ENCODE data around the gene ARHGAP24. TPM values are rescaled to one million over a fixed set of nuclear protein-coding genes. Genes with fewer than 3 reads are reported as not detected.

ARHGAP24 gene
- total and polyA plus RNA-seq, 2 donors (not counting 3 experiments of a cell fraction or from before 2014, with no cell fraction given), result 52.1 to 79.4 TPM

DNA sequence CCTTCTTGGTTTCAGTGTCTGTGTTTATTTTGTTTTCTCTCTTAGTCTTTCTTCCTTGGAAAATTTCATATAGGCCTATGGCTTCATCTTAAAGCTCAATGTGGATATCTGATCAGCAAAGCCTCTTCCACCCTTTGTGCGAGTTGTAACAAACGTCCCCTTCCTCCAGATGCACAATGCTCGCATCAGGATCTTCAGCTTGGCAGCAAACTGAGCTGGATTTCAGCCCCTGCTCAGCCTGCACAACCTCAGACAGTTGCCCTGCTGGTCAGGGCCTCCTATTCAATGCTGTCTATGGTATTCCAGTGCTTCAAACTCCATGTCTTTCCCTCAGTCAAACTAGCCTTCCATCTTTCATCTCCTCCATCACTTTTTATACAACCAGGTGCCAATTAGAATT, 309.4 kb downstream of the ARHGAP24 start:
- Histone ChIP-seq H3K4me2 (ENCODE audit: insufficient read depth, low read length) (peak overlapping the region; percentile 100), H3K36me3 (ENCODE audit: control insufficient read depth in 2 of 2, extremely low read depth in 1 of 2, insufficient read depth in 2 of 2, low read length in 2 of 2) (no peaks in the 10 kb centered on the region), H4K20me1 (replicated peaks; ENCODE audit: control insufficient read depth, extremely low read depth, insufficient read depth, low read length) (no peaks in the 10 kb centered on the region), H3K4me1 (ENCODE audit: control insufficient read depth, extremely low read depth, insufficient read depth, low read length) (peaks cover 81% of the 10 kb centered on the region), H3K27ac (ENCODE audit: insufficient read depth, low read depth, low read length) (peak overlapping the region; percentile 100), H3K9me3 (replicated peaks; ENCODE audit: control insufficient read depth, insufficient read depth, low read length) (no peaks in the 10 kb centered on the region), H3K27me3 (ENCODE audit: control insufficient read depth in 2 of 2, insufficient read depth in 2 of 2, low read length in 2 of 2) (no peaks in the 10 kb centered on the region), H3K9me1 (replicated peaks; ENCODE audit: control insufficient read depth, extremely low read depth, insufficient read depth, low read length) (no peaks in the 10 kb centered on the region), H3K79me2 (ENCODE audit: control insufficient read depth, insufficient read depth, low read length) (peaks cover 97% of the 10 kb centered on the region), H2AFZ (ENCODE audit: low read depth, low read length) (no peak overlapping the region), H3K4me3 (replicated peaks in 1 of 3; ENCODE audit: insufficient read depth in 1 of 3, low read depth in 1 of 3, low read length in 3 of 3) (peak overlapping the region in 1 of 3 experiments; percentile 19), H3K9ac (replicated peaks; ENCODE audit: extremely low read depth, insufficient read depth, low read length) (peak overlapping the region; percentile 100)
- DNase-seq (ENCODE audit: low read depth, low spot score) (peak; percentile 61), FAIRE-seq (no peak)
- intact Hi-C loops (cut with micrococcal nuclease), result no loop called here
- TF ChIP-seq POLR2AphosphoS5 (IDR thresholded peaks at IDR 0.05; ENCODE audit: insufficient read depth, low read depth, low read length) (no peak), FOS (IDR thresholded peaks at IDR 0.05; ENCODE audit: borderline replicate concordance, insufficient read depth, low read length) (no peak), EZH2 (IDR thresholded peaks at IDR 0.05; ENCODE audit: borderline replicate concordance, low read depth, low read length, severe bottlenecking) (no peak), GATA2 (IDR thresholded peaks at IDR 0.05; ENCODE audit: insufficient read depth, insufficient read length, low read depth, low read length) (no peak), POLR2A (IDR thresholded peaks at IDR 0.05; ENCODE audit: low read depth, low read length) (no peak), MYC (IDR thresholded peaks at IDR 0.05; ENCODE audit: low read depth, low read length) (no peak), JUN (IDR thresholded peaks at IDR 0.05; ENCODE audit: borderline replicate concordance, insufficient read depth, insufficient read length, low read depth) (no peak), CTCF (IDR thresholded peaks at IDR 0.05; ENCODE audit: extremely low read depth in 1 of 2, insufficient read depth in 1 of 2, low read depth in 1 of 2, low read length in 2 of 2) (no peak)
- TF ChIP-seq, protein P1, sequence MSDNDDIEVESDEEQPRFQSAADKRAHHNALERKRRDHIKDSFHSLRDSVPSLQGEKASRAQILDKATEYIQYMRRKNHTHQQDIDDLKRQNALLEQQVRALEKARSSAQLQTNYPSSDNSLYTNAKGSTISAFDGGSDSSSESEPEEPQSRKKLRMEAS (IDR thresholded peaks at IDR 0.05; ENCODE audit: insufficient read depth, insufficient read length), result no peak
- dilution Hi-C loops (cut with MboI; ENCODE audit: extremely low pct_ligation_motif_present, low sequenced_read_pairs), result no loop called here
- POLR2A ChIA-PET, result interaction anchor here (0.7 to 2.3 kb wide), 3 partner anchors 22 to 643 kb away, joined by 3 to 9 read pairs (median 3); no protein-coding TSS in a partner anchor
- BruUV-seq (replicated peaks), result no TSS peak
- CTCF ChIA-PET, result interaction anchor here (2.8 to 9.4 kb wide), 3 partner anchors 13 to 185 kb away, joined by 13 to 129 read pairs (median 14); no protein-coding TSS in a partner anchor

Data from endothelial cell of umbilical vein (primary cell).